ENCODE data around the gene SLC35G3.

DNA sequence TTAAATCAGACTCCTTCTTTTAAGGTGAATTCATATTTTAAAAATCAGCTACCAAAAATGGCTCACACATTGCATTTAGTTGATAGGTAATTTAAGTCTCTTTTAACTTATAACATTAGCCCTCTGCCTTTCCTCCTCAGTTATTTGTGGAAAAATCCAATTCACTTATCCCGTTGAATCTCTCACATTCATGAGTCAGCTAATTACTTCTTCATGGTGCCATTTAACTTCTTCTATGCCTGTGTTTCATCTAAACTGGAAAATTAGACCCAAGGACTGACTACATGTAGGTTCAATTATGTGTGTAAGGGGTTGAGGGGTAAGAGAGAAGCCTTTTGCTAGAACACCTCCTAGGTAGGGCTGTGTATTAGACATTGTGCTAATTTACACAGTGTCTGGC, 30.2 kb upstream of the SLC35G3 start:
- TF ChIP-seq, protein P1, sequence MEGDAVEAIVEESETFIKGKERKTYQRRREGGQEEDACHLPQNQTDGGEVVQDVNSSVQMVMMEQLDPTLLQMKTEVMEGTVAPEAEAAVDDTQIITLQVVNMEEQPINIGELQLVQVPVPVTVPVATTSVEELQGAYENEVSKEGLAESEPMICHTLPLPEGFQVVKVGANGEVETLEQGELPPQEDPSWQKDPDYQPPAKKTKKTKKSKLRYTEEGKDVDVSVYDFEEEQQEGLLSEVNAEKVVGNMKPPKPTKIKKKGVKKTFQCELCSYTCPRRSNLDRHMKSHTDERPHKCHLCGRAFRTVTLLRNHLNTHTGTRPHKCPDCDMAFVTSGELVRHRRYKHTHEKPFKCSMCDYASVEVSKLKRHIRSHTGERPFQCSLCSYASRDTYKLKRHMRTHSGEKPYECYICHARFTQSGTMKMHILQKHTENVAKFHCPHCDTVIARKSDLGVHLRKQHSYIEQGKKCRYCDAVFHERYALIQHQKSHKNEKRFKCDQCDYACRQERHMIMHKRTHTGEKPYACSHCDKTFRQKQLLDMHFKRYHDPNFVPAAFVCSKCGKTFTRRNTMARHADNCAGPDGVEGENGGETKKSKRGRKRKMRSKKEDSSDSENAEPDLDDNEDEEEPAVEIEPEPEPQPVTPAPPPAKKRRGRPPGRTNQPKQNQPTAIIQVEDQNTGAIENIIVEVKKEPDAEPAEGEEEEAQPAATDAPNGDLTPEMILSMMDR (IDR thresholded peaks at IDR 0.05): no peak
- no peak for TF ChIP-seq POLR2A (IDR thresholded peaks at IDR 0.05)

All from body of pancreas (tissue), 4 donors.